Measurements from ENCODE around the gene REEP3.
"Not testable (repeated sequence)": the region's sequence is repeated elsewhere in the genome, so short reads cannot be mapped to it uniquely, and the experiment has no call there.

The REEP3 gene

GRCh38 chr10:63549810-63550209 is 28.6 kb downstream of the REEP3 start:
- DNase-seq (ENCODE audit: low spot score) = no peak

- no peak for DNase-seq (ENCODE audit: low spot score)
These were observed 31.8 kb downstream of the REEP3 start for GRCh38 chr10:63553031-63553430.

DNA sequence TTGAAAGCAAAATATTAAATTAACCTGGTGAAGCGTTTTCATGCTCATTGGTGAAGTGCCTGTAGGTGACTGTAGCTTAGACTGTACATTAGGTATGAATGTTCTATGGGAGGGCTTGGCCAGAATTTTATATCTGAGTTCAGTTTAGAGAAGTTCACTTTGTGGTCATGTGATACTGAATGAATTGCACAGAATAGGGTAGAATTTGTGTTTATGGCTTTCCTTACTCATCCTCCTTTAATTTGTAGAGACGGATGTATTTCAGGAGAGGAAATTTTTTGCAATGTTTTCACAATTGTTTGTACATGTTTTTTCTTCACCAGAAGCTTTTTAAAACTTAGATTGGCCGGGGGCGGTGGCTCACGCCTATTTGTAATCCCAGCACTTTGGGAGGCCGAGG is 32.3 kb downstream of the REEP3 start:
- DNase-seq (ENCODE audit: low spot score) = no peak

- no peak for DNase-seq (ENCODE audit: low spot score)
These were observed 33.5 kb downstream of the REEP3 start for GRCh38 chr10:63554657-63555056.

- DNase-seq (ENCODE audit: low spot score) = no peak
These were observed 34.1 kb downstream of the REEP3 start for GRCh38 chr10:63555330-63555729.

DNA sequence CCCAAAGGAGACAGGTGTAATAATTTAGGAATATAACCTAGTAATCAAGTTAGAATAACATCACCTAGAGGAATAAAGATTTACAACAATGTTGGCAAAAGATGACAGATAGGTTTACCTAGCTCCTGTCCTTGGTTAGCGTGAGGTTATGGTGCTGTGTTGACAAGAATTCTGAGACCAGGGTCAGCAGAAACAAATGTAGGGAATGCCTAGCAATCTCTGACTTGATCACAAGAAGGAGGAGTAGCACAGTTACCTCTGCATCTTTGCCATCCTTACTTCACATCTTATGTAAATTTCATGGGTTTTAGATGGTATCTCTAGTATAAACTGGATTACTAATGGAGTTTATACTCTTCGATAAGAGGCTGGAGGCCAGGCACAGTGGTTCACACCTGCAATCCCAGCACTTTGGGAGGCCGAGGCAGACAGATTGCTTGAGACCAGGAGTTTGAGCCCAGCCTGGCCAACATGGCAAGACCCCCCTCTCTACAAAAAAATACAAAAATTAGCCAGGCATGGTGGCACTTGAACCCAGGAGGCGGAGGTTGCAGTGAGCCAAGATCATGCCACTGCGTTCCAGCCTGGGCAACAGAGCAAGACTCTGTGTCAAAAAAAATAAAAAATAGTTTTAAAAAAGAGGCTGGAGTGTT is 37.1 kb downstream of the REEP3 start:
- no peak for DNase-seq (ENCODE audit: low spot score)

DNA sequence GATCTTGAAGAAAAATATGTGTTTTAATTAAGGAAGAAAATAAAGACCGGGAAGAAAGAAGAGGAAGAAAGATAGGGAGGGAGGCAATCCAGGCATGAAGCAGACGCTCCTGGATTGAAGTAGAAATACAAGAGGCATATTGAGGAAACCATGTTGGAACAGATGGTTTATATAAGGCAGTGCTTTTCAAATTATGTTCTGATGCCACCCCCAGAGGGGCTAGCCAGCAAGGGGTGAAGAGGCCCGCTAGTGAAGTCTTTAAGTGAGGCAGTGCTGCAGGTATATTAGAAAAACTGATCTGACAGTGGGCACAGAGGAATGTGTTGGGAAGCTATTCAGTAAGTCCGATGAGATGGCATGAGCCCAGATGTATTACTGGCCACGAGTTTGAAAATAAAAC is 40.1 kb downstream of the REEP3 start:
- no peak for DNase-seq (ENCODE audit: low spot score)

GRCh38 chr10:63562391-63562790 is 41.2 kb downstream of the REEP3 start:
- no peak for DNase-seq (ENCODE audit: low spot score)

DNA sequence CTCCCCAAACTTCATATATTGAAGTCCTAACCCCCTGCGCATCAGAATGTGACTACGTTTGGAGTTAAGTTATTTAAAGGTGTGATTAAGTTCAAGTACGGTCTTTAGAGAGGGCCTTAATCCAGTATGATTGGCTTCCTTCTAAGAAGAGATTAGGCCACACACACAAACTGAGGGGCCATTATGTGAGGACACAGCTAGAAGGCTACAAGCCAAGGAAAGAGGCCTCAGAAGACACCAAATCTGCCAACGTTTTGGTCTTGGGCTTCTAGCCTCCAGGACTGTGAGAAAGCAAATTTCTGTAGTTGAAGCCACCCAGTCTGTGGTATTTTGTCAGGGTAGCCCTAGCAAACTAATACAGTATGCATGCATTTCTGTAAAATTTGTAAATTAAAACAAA is 41.7 kb downstream of the REEP3 start:
- DNase-seq (ENCODE audit: low spot score) = no peak

- no peak for DNase-seq (ENCODE audit: low spot score)
These were observed 42.4 kb downstream of the REEP3 start for GRCh38 chr10:63563623-63564022.

DNA sequence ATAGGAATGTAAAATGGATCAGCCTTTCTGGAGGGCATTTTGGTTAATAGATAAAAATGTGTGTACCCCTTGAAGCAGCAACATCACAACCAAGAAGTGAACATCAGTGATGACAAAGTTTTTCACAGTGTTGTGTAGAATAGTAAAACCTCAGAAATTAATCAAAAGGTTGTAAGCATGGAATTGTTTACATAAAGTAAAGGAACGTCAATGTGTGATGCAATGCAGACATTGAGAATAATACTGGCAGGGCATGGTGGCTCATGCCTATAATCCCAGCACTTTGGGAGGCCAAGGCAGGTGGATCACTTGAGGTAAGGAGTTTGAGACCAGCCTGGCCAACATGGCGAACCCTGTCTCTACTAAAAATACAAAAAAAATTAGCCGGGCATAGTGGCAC is 43.5 kb downstream of the REEP3 start:
- DNase-seq (ENCODE audit: low spot score) = not testable (repeated sequence)

DNA sequence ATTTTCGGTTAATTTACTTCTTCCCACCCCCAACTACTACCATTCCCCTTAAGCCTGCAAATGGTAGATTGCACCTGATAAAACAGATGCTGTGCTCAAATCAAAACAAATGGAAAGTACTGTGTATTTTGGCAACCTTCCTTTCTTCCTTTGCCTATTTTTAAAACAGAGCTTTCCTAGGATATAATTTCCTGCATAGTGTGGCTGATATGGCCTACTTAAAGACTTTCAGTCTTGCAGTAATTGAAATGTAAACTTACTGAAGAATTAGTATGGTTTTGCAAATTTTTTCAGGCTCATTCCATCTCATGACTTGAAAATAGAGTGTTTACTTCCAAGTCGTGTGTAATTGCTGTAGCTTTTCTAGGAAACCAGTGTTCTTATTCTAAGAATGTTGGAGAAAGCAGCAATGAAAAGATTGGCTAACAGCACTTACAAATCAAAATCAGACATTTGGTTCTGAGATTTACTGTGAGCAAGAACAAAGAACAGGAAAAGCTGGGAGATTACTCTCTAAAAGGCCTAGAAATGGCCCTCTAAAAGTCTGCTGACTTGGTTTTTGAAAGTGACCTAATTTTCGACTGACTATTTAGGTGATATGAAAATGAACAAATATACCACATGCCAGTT is 52.0 kb downstream of the REEP3 start:
- no peak for DNase-seq (ENCODE audit: low spot score)

GRCh38 chr10:63574011-63574410 is 52.8 kb downstream of the REEP3 start:
- no peak for DNase-seq (ENCODE audit: low spot score)

- no peak for DNase-seq (ENCODE audit: low spot score)
These were observed 55.3 kb downstream of the REEP3 start for GRCh38 chr10:63576501-63576900.

DNA sequence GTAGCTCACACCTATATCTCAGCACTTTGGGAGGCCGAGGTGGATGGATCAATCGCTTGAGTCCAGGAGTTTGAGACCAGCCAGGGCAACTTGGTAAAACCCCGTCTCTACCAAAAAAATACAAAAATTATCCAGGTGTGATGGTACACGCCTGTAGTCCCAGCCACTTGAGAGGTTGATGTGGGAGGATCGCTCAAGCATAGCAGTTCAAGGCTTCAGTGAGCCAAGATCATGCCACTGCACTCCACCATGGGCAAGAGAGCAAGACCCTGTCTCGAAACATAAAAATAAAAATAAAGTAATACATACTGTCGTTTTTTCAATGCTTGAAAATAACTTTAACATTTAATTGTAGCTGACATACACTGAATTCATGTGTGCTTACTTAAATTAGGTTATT is 57.3 kb downstream of the REEP3 start:
- no peak for DNase-seq (ENCODE audit: low spot score)

- no peak for DNase-seq (ENCODE audit: low spot score)
These were observed 58.3 kb downstream of the REEP3 start for GRCh38 chr10:63579371-63580014.

DNA sequence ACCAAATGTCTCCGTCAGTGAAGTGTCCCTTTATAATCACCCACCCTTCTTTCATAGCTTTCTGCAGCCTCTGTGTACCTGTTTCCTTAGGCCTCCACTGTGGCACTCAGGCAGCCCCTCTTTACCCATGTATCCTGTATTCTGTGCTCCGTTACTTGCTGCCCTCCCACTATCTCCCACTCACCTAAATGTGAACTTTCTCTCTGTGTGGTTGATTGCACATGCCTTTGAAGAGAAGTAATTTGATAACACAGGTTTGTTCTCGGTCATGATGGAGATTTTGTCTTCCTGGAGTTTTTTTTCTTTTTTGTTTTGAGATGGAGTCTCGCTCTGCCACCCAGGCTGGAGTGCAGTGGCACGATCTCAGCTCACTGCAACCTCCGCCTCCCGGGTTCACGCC is 61.5 kb downstream of the REEP3 start:
- no peak for DNase-seq (ENCODE audit: low spot score)

- no peak for DNase-seq (ENCODE audit: low spot score)
These were observed 62.2 kb downstream of the REEP3 start for GRCh38 chr10:63583397-63583796.

DNA sequence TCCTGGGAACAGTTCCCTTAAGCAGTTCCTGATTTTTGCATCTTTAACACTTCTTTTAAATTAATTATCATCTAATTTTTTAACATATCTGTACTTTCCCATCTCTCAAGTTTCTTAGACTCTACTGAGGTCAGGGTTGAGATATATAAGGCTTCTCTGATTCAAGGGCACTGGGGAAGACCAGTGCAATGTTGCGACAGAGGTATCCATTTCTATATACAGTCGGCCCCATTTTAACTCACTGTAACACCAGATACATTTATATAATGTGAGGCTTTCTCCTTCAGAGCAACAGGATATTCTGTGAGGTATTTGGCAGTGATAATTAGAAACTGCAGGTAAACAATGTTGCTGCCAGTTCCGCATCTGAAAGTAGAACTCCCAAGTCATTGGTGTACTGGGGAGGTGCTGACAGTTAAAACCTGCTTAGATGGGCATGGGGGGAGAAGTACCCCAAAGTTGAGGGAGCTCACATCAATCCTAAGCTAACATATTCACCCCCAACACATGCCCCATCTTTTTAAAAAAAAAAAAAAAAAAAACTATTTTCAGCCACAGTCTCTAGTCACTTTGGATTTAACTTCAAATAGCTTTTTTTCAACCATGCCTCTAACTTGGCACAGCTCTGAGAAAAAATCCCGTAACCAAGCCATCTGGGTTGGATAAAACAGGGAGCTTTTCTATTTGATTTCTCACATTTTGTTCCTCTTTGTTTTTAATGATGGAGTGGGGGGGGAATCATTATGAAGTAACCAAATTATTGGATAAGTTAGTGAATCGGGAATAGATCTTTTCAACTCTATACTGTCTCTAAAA is 62.9 kb downstream of the REEP3 start:
- no peak for DNase-seq (ENCODE audit: low spot score)

GRCh38 chr10:63584725-63585035 is 63.5 kb downstream of the REEP3 start:
- no peak for DNase-seq (ENCODE audit: low spot score)

- DNase-seq (ENCODE audit: low spot score) = no peak
These were observed 63.8 kb downstream of the REEP3 start for GRCh38 chr10:63585041-63585440.

- no peak for DNase-seq (ENCODE audit: low spot score)
These were observed 64.8 kb downstream of the REEP3 start for GRCh38 chr10:63586043-63586442.

DNA sequence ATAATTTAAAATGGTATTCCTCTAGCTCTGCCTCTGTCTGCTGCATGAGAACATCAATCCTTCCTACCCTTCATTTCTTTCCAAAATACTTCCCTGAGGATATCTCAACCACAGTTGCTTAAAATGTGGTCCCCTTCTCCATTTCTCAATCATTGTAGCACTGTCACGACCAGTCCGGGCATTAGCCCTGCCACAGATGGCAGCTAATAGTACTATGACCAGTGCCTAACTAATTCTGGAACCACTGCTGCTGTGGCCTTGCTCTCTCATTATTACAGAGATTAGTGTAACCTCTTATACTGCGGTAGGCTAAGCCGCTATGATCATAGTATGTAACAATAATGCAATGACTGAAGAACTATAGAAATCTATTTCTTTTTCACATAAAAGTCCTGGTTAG is 66.0 kb downstream of the REEP3 start:
- no peak for DNase-seq (ENCODE audit: low spot score)
